GM12878 (cell line): ENCODE data around the gene ISCU. TPM values are rescaled to one million over a fixed set of nuclear protein-coding genes. Genes with fewer than 3 reads are reported as not detected.

Experiments
- CBX3 ChIP-seq: fragments of 200-600 bp; sonication (generic); IDR thresholded peaks from 2 replicates; pipeline ENCODE4 v1.6.1; 2016; ENCODE audit warnings: low read depth, borderline replicate concordance
- CHD1 ChIP-seq: IDR thresholded peaks from 2 replicates; pipeline ENCODE4 v1.6.1; 2012; ENCODE audit warnings: low read depth, low read length, improper control_type of control experiment
- CREM ChIP-seq: IDR thresholded peaks from 2 replicates; pipeline ENCODE4 v1.6.1; 2014; ENCODE audit warnings: antibody characterized with exemption, low read depth
- DPF2 ChIP-seq: fragments of 450-650 bp; IDR thresholded peaks from 2 replicates; pipeline ENCODE4 v1.6.1; 2017; ENCODE audit warnings: mild to moderate bottlenecking
- ESRRA ChIP-seq: IDR thresholded peaks from 2 replicates; pipeline ENCODE4 v1.6.1; 2012; ENCODE audit warnings: mild to moderate bottlenecking, low read length, improper control_type of control experiment
- GABPA ChIP-seq: IDR thresholded peaks from 2 replicates; pipeline ENCODE4 v1.6.1; 2014; ENCODE audit warnings: antibody characterized with exemption, low read depth, mild to moderate bottlenecking, inconsistent platforms
- HDAC2 ChIP-seq: fragments of 200-600 bp; sonication (generic); IDR thresholded peaks from 2 replicates; pipeline ENCODE4 v1.6.1; 2017
- IKZF1 ChIP-seq: fragments of 450-650 bp; conservative IDR thresholded peaks from 2 replicates; pipeline ENCODE4 v1.6.1; 2017; ENCODE audit warnings: antibody characterized with exemption, mild to moderate bottlenecking
- LARP7 ChIP-seq: fragments of 450-650 bp; IDR thresholded peaks from 2 replicates; pipeline ENCODE4 v1.6.1; 2017; ENCODE audit warnings: mild to moderate bottlenecking
- MEF2B ChIP-seq: fragments of 450-650 bp; IDR thresholded peaks from 2 replicates; pipeline ENCODE4 v1.6.1; 2018; ENCODE audit warnings: mild to moderate bottlenecking, moderate library complexity; ENCODE audit not compliant: partially characterized antibody, poor library complexity, severe bottlenecking
- MXI1 ChIP-seq: fragments of 150-350 bp; IDR thresholded peaks from 2 replicates; pipeline ENCODE4 v1.6.1; 2011; ENCODE audit warnings: low read depth, mild to moderate bottlenecking, inconsistent platforms, low read length, improper control_type of control experiment
- NBN ChIP-seq: fragments of 450-650 bp; IDR thresholded peaks from 2 replicates; pipeline ENCODE4 v1.6.1; 2016
- PAX8 ChIP-seq: fragments of 450-650 bp; IDR thresholded peaks from 2 replicates; pipeline ENCODE4 v1.6.1; 2017; ENCODE audit warnings: mild to moderate bottlenecking, moderate library complexity
- POLR2A ChIP-seq: IDR thresholded peaks from 2 replicates; pipeline ENCODE4 v1.6.1; 2011; ENCODE audit warnings: low read depth, mild to moderate bottlenecking, low read length
- POLR2AphosphoS2 ChIP-seq: IDR thresholded peaks from 2 replicates; pipeline ENCODE4 v1.6.1; 2011; ENCODE audit warnings: low read depth, mild to moderate bottlenecking, low read length, improper control_type of control experiment, moderate library complexity
- POLR2AphosphoS5 ChIP-seq: IDR thresholded peaks from 2 replicates; pipeline ENCODE4 v1.6.1; 2011; ENCODE audit warnings: mild to moderate bottlenecking, low read length, inconsistent platforms
- RAD21 ChIP-seq: IDR thresholded peaks from 2 replicates; pipeline ENCODE4 v1.6.1; 2011; ENCODE audit warnings: mild to moderate bottlenecking, low read depth, low read length, moderate library complexity; ENCODE audit not compliant: insufficient read depth
- RB1 ChIP-seq: fragments of 450-650 bp; formaldehyde crosslinking; IDR thresholded peaks from 2 replicates; pipeline ENCODE4 v1.6.1; 2017; ENCODE audit warnings: mild to moderate bottlenecking, borderline replicate concordance
- RCOR1 ChIP-seq: conservative IDR thresholded peaks from 2 replicates; pipeline ENCODE4 v1.6.1; 2012; ENCODE audit warnings: low read depth, low read length, improper control_type of control experiment
- SMAD1 ChIP-seq: fragments of 450-650 bp; IDR thresholded peaks from 2 replicates; pipeline ENCODE4 v1.6.1; 2018; ENCODE audit warnings: mild to moderate bottlenecking, low read depth; ENCODE audit not compliant: partially characterized antibody
- SMARCA5 ChIP-seq: fragments of 450-650 bp; IDR thresholded peaks from 2 replicates; pipeline ENCODE4 v1.6.1; 2017; ENCODE audit warnings: mild to moderate bottlenecking
- STAT3 ChIP-seq: IDR thresholded peaks from 2 replicates; pipeline ENCODE4 v1.6.1; 2011; ENCODE audit warnings: low read depth, low read length, improper control_type of control experiment
- TAF1 ChIP-seq: IDR thresholded peaks from 2 replicates; pipeline ENCODE4 v1.6.1; 2011; ENCODE audit warnings: mild to moderate bottlenecking, low read depth, low read length, borderline replicate concordance
- WRNIP1 ChIP-seq: IDR thresholded peaks from 2 replicates; pipeline ENCODE4 v1.6.1; 2011; ENCODE audit warnings: low read depth, low read length, improper control_type of control experiment, borderline replicate concordance
- ZNF384 ChIP-seq: IDR thresholded peaks from 2 replicates; pipeline ENCODE4 v1.6.1; 2012; ENCODE audit warnings: low read depth, mild to moderate bottlenecking, low read length, improper control_type of control experiment, borderline replicate concordance
- polyA plus RNA-seq, 11 experiments: library from polyadenylated mRNA; depleted of rRNA in 4 of 11; unstranded in 6 of 11; stranded (reverse) in 5 of 11; fragments of >200 nt; fragmentation: Nextera tagmentation in 4 of 11; fragmentation: Illumina TruSeq in 1 of 11; extraction: Ambion mirVana in 4 of 11; extraction: Trizol in 1 of 11; gene quantifications; 1 replicate in 1 of 11; 2 replicates in 10 of 11; pipeline versions ENCODE4 v1.2.1 to v1.2.3, GENCODE V29; 2011 to 2016; ENCODE audit warnings: inconsistent platforms in 2 of 11, missing spikeins in 2 of 11, low read depth in 1 of 11
- total RNA-seq, 4 experiments: library from RNA; depleted of rRNA in 3 of 4; stranded (reverse); fragments of >200 nt in 3 of 4; fragmentation: Illumina TruSeq in 1 of 4; extraction: Trizol in 1 of 4; gene quantifications; 2 replicates each; pipeline versions ENCODE4 v1.2.1 to v1.2.3, GENCODE V29; 2013 to 2021
- TF ChIP-seq, protein P1 (sequence below), 3 experiments: IDR thresholded peaks in 2 of 3; conservative IDR thresholded peaks in 1 of 3; 2 replicates each; pipeline ENCODE4 v1.5.1; 2011; ENCODE audit warnings: low read depth in 3 of 3, low read length in 3 of 3, mild to moderate bottlenecking in 3 of 3, control low read depth in 2 of 3, moderate library complexity in 2 of 3, inconsistent platforms in 1 of 3, mixed read lengths in 1 of 3; ENCODE audit not compliant: control insufficient read depth in 2 of 3, insufficient read depth in 1 of 3; ENCODE audit errors: extremely low read depth in 1 of 3
- TF ChIP-seq, protein P2 (sequence below): fragments of 450-650 bp; IDR thresholded peaks from 2 replicates; pipeline ENCODE4 v1.6.1; 2017; ENCODE audit warnings: mild to moderate bottlenecking, low read depth, inconsistent platforms; ENCODE audit not compliant: poor library complexity, severe bottlenecking
- TF ChIP-seq, protein P3 (sequence below): IDR thresholded peaks from 2 replicates; pipeline ENCODE4 v1.6.1; 2012; ENCODE audit warnings: low read depth, low read length, improper control_type of control experiment

Gene ISCU
- total and polyA plus RNA-seq, 10 of the 15 experiments (the other 5 are each of a cell fraction or from before 2014, with no cell fraction given), result 32.8 to 260 (median 127) TPM

DNA sequence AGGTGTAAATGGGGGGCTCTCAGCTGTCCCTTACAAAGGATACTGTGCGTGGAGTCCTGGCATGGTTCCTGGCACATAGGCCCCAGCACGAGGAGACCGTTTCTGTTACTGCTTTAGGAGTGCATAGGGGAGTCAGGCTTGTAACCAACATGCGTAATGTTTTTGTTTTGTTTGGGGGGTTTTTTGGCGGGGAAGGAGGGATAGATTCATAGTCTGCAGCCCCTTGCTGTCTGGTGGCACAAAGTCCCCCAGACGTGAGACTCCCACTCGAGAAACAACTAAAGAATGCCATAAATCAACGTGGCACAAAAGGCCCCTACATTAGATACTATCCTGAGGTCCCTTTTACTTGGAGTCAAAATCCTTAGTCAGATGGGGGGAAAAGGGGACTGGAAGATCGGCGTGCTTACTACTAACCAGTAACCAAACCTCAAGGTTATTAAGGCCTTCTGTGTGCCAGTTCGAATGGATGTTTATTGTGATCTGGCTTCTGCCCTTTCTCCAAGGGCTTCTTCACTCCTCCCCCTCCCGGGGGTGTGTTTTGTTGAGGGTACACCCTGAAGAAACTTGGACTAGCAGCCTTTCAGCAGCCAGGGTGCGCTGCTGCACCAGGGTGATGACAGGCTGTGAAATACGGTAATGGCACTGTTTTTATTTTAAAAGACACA is 874 bp downstream of the ISCU start (continued):
- TF ChIP-seq, protein P1, sequence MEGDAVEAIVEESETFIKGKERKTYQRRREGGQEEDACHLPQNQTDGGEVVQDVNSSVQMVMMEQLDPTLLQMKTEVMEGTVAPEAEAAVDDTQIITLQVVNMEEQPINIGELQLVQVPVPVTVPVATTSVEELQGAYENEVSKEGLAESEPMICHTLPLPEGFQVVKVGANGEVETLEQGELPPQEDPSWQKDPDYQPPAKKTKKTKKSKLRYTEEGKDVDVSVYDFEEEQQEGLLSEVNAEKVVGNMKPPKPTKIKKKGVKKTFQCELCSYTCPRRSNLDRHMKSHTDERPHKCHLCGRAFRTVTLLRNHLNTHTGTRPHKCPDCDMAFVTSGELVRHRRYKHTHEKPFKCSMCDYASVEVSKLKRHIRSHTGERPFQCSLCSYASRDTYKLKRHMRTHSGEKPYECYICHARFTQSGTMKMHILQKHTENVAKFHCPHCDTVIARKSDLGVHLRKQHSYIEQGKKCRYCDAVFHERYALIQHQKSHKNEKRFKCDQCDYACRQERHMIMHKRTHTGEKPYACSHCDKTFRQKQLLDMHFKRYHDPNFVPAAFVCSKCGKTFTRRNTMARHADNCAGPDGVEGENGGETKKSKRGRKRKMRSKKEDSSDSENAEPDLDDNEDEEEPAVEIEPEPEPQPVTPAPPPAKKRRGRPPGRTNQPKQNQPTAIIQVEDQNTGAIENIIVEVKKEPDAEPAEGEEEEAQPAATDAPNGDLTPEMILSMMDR (IDR thresholded peaks at IDR 0.05 in 2 of 3, conservative IDR thresholded peaks at IDR 0.05 in 1 of 3; ENCODE audit: control insufficient read depth in 2 of 3, extremely low read depth in 1 of 3, insufficient read depth in 1 of 3, low read depth in 3 of 3, low read length in 3 of 3), result peak; percentile 85 to 98 (median 96); a peak in 5 of 6 replicates
- TF ChIP-seq ESRRA, result peak; percentile 61; the same call in 1 of the 2 replicates
- 0 out of 2 replicates have a peak, but pooled peaks have one; percentile 78 for TF ChIP-seq RCOR1
- no peak for TF ChIP-seq CBX3
- TF ChIP-seq LARP7, result peak; percentile 34; the same call in 1 of the 2 replicates
- peak; percentile 92; the same call in 1 of the 2 replicates for TF ChIP-seq CHD1
- TF ChIP-seq RAD21, result peak; percentile 99
- TF ChIP-seq MEF2B, result peak; percentile 39
- no peak for TF ChIP-seq ZNF384
- no peak for TF ChIP-seq PAX8
- 0 out of 2 replicates have a peak, but pooled peaks have one; percentile 92 for TF ChIP-seq WRNIP1
- TF ChIP-seq POLR2AphosphoS5, result peak; percentile 93
- TF ChIP-seq NBN, result peak; percentile 62; the same call in 1 of the 2 replicates
- peak; percentile 53; the same call in 1 of the 2 replicates for TF ChIP-seq POLR2AphosphoS2
- peak; percentile 76 for TF ChIP-seq MXI1
- TF ChIP-seq CREM, result peak; percentile 51; the same call in 1 of the 2 replicates
- 0 out of 2 replicates have a peak, but pooled peaks have one; percentile 15 for TF ChIP-seq RB1
- peak; percentile 59; the same call in 1 of the 2 replicates for TF ChIP-seq STAT3
- peak; percentile 53 for TF ChIP-seq IKZF1
- TF ChIP-seq SMARCA5, result peak; percentile 92
- TF ChIP-seq SMAD1, result peak; percentile 82
- peak; percentile 62; the same call in 1 of the 2 replicates for TF ChIP-seq TAF1
- peak; percentile 64 for TF ChIP-seq POLR2A
- TF ChIP-seq, protein P2, sequence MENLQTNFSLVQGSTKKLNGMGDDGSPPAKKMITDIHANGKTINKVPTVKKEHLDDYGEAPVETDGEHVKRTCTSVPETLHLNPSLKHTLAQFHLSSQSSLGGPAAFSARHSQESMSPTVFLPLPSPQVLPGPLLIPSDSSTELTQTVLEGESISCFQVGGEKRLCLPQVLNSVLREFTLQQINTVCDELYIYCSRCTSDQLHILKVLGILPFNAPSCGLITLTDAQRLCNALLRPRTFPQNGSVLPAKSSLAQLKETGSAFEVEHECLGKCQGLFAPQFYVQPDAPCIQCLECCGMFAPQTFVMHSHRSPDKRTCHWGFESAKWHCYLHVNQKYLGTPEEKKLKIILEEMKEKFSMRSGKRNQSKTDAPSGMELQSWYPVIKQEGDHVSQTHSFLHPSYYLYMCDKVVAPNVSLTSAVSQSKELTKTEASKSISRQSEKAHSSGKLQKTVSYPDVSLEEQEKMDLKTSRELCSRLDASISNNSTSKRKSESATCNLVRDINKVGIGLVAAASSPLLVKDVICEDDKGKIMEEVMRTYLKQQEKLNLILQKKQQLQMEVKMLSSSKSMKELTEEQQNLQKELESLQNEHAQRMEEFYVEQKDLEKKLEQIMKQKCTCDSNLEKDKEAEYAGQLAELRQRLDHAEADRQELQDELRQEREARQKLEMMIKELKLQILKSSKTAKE, result peak; percentile 54
- TF ChIP-seq, protein P3, sequence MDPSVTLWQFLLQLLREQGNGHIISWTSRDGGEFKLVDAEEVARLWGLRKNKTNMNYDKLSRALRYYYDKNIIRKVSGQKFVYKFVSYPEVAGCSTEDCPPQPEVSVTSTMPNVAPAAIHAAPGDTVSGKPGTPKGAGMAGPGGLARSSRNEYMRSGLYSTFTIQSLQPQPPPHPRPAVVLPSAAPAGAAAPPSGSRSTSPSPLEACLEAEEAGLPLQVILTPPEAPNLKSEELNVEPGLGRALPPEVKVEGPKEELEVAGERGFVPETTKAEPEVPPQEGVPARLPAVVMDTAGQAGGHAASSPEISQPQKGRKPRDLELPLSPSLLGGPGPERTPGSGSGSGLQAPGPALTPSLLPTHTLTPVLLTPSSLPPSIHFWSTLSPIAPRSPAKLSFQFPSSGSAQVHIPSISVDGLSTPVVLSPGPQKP, result peak; percentile 59; the same call in 1 of the 2 replicates
- TF ChIP-seq DPF2, result no peak
- no peak for TF ChIP-seq GABPA
- TF ChIP-seq HDAC2, result no peak
